H1 (cell line): ENCODE data around the gene SNED1. TPM values are rescaled to one million over a fixed set of nuclear protein-coding genes. Genes with fewer than 3 reads are reported as not detected.

Experiments
- CTCF ChIA-PET: fragments of 300-600 bp; sonication (Branson Sonifier 250); formaldehyde crosslinking; loops from one replicate; lab custom pipeline; 2021; ENCODE audit not compliant: partially characterized antibody; lab: Charles Lee
- POLR2A ChIA-PET: fragments of 300-600 bp; sonication (Branson Sonifier 250); formaldehyde crosslinking; loops from one replicate; lab custom pipeline; 2021; ENCODE audit warnings: inconsistent platforms; ENCODE audit not compliant: partially characterized antibody; lab: Charles Lee
- DNase-seq, 2 experiments: peaks; one replicate each; pipeline versions ENCODE4 v3.0.0 to v3.0.0-alpha.2; 2010 to 2022; ENCODE audit warnings: low spot score in 2 of 2, low read depth in 1 of 2, mixed read lengths in 1 of 2
- FAIRE-seq: peaks from 2 replicates; lab custom pipeline; 2011; peaks lifted over from hg19 to GRCh38; lab: Jason Lieb, UNC
- H2AFZ ChIP-seq: 2 replicates; pipeline ENCODE4 v1.8.1; 2012; ENCODE audit warnings: low read length, inconsistent platforms
- H2AK5ac ChIP-seq: 2 replicates; pipeline ENCODE4 v1.6.1; 2013; ENCODE audit warnings: low read depth, low read length
- H2BK120ac ChIP-seq: replicated peaks from 2 replicates; pipeline ENCODE3; 2013; ENCODE audit warnings: low read depth, low read length, inconsistent platforms
- H2BK12ac ChIP-seq: 2 replicates; pipeline ENCODE4 v1.6.1; 2013; ENCODE audit warnings: low read depth, low read length
- H2BK15ac ChIP-seq: 2 replicates; pipeline ENCODE4 v1.6.1; 2013; ENCODE audit warnings: low read length
- H2BK20ac ChIP-seq: 2 replicates; pipeline ENCODE4 v1.6.1; 2013; ENCODE audit warnings: low read length
- H2BK5ac ChIP-seq: 2 replicates; pipeline ENCODE4 v1.6.1; 2013; ENCODE audit warnings: low read depth, low read length
- H3K14ac ChIP-seq: 2 replicates; pipeline ENCODE4 v1.6.1; 2013; ENCODE audit warnings: inconsistent platforms; ENCODE audit not compliant: insufficient read length
- H3K18ac ChIP-seq: 2 replicates; pipeline ENCODE4 v1.6.1; 2013; ENCODE audit warnings: low read length; ENCODE audit errors: extremely low read depth
- H3K23ac ChIP-seq: 2 replicates; pipeline ENCODE4 v1.6.1; 2013; ENCODE audit warnings: inconsistent platforms; ENCODE audit not compliant: insufficient read length
- H3K23me2 ChIP-seq: 2 replicates; pipeline ENCODE4 v1.6.1; 2013; ENCODE audit warnings: low read depth, low read length
- H3K27ac ChIP-seq: 2 replicates; pipeline ENCODE4 v1.6.1; 2011; ENCODE audit warnings: low read depth, low read length, inconsistent platforms
- H3K27me3 ChIP-seq, 4 experiments: replicated peaks in 1 of 4; 1 replicate in 1 of 4; 2 replicates in 3 of 4; pipeline versions ENCODE4 v1.6.1 to v1.8.1; 2011 to 2013; ENCODE audit warnings: low read length in 3 of 4, mild to moderate bottlenecking in 3 of 4, inconsistent platforms in 2 of 4, mixed read lengths in 2 of 4, moderate library complexity in 1 of 4; ENCODE audit not compliant: control insufficient read depth in 3 of 4, insufficient read depth in 3 of 4; ENCODE audit errors: extremely low read depth in 1 of 4
- H3K36me3 ChIP-seq, 4 experiments: 2 replicates each; pipeline versions ENCODE4 v1.6.1 to v1.8.1; 2011 to 2013; ENCODE audit warnings: mild to moderate bottlenecking in 4 of 4, low read length in 3 of 4, moderate library complexity in 2 of 4, control low read depth in 1 of 4, inconsistent platforms in 1 of 4; ENCODE audit not compliant: insufficient read depth in 4 of 4, control insufficient read depth in 2 of 4
- H3K4ac ChIP-seq: replicated peaks from 2 replicates; pipeline ENCODE3; 2013; ENCODE audit warnings: low read length, low read depth, mixed read lengths, inconsistent platforms; ENCODE audit not compliant: insufficient read length
- H3K4me1 ChIP-seq, 4 experiments: replicated peaks in 1 of 4; 1 replicate in 1 of 4; 2 replicates in 3 of 4; pipeline versions ENCODE4 v1.6.1 to v1.8.1; 2011 to 2013; ENCODE audit warnings: low read length in 3 of 4, inconsistent platforms in 2 of 4, mixed read lengths in 1 of 4; ENCODE audit not compliant: insufficient read depth in 4 of 4, control insufficient read depth in 3 of 4
- H3K4me2 ChIP-seq, 2 experiments: 2 replicates each; pipeline versions ENCODE4 v1.6.1 to v1.8.1; 2011 to 2013; ENCODE audit warnings: low read depth in 2 of 2, low read length in 2 of 2, control low read depth in 1 of 2, inconsistent platforms in 1 of 2, mild to moderate bottlenecking in 1 of 2; ENCODE audit not compliant: insufficient read depth in 1 of 2
- H3K4me3 ChIP-seq, 4 experiments: fragments of 200-600, 300-600 bp in 1 of 4; sonication (generic), shearing (Covaris generic), sonication (Bioruptor Twin) in 1 of 4; 2 replicates each; pipeline versions ENCODE4 v1.5.1 to v1.8.1; 2011 to 2016; ENCODE audit warnings: low read length in 4 of 4, low read depth in 3 of 4, control low read depth in 2 of 4, inconsistent platforms in 2 of 4, mild to moderate bottlenecking in 2 of 4, mixed read lengths in 1 of 4, moderate library complexity in 1 of 4; ENCODE audit not compliant: insufficient read depth in 2 of 4; ENCODE audit errors: extremely low read depth in 1 of 4
- H3K56ac ChIP-seq: replicated peaks from 2 replicates; pipeline ENCODE3; 2013; ENCODE audit warnings: low read depth, mild to moderate bottlenecking, mixed read lengths, low read length, inconsistent platforms; ENCODE audit not compliant: insufficient read length
- H3K79me1 ChIP-seq: 2 replicates; pipeline ENCODE4 v1.6.1; 2013; ENCODE audit warnings: low read depth, low read length, control low read depth
- H3K79me2 ChIP-seq, 2 experiments: 2 replicates each; pipeline versions ENCODE4 v1.6.1 to v1.8.1; 2012 to 2013; ENCODE audit warnings: low read length in 2 of 2, mild to moderate bottlenecking in 2 of 2, inconsistent platforms in 1 of 2; ENCODE audit not compliant: insufficient read depth in 2 of 2, control insufficient read depth in 1 of 2
- H3K9ac ChIP-seq, 4 experiments: replicated peaks in 1 of 4; 1 replicate in 1 of 4; 2 replicates in 3 of 4; pipeline versions ENCODE4 v1.6.1 to v1.8.1; 2011 to 2013; ENCODE audit warnings: low read depth in 3 of 4, low read length in 3 of 4, control low read depth in 2 of 4, mild to moderate bottlenecking in 2 of 4, moderate library complexity in 2 of 4, inconsistent platforms in 1 of 4; ENCODE audit errors: extremely low read depth in 1 of 4
- H3K9me3 ChIP-seq, 2 experiments: 2 replicates each; pipeline versions ENCODE4 v1.6.1 to v1.8.1; 2012 to 2013; ENCODE audit warnings: mild to moderate bottlenecking in 2 of 2, moderate library complexity in 2 of 2, control low read depth in 1 of 2, inconsistent platforms in 1 of 2, low read depth in 1 of 2, low read length in 1 of 2, mixed read lengths in 1 of 2; ENCODE audit not compliant: insufficient read depth in 2 of 2
- H4K20me1 ChIP-seq, 2 experiments: replicated peaks in 1 of 2; 2 replicates each; pipeline versions ENCODE3 to v1.8.1; 2011 to 2013; ENCODE audit warnings: inconsistent platforms in 2 of 2, low read length in 2 of 2, mild to moderate bottlenecking in 1 of 2; ENCODE audit not compliant: insufficient read depth in 2 of 2, control insufficient read depth in 1 of 2
- H4K5ac ChIP-seq: 2 replicates; pipeline ENCODE4 v1.6.1; 2013; ENCODE audit warnings: low read length, low read depth, mixed read lengths, inconsistent platforms; ENCODE audit not compliant: insufficient read length
- H4K8ac ChIP-seq: 2 replicates; pipeline ENCODE4 v1.8.0; 2013; ENCODE audit warnings: mild to moderate bottlenecking, moderate library complexity, low read length, inconsistent platforms; ENCODE audit not compliant: insufficient read depth; ENCODE audit errors: extremely low read depth
- H4K91ac ChIP-seq: replicated peaks from 2 replicates; pipeline ENCODE3; 2013; ENCODE audit warnings: low read length, mixed read lengths, inconsistent platforms; ENCODE audit not compliant: insufficient read length
- CHD2 ChIP-seq: IDR thresholded peaks from 2 replicates; pipeline ENCODE4 v1.6.1; 2012; ENCODE audit warnings: low read length, improper control_type of control experiment
- CREB1 ChIP-seq: IDR thresholded peaks from 2 replicates; pipeline ENCODE4 v1.6.1; 2012; ENCODE audit warnings: inconsistent platforms
- EZH2 ChIP-seq: fragments of 200-600 bp; sonication (generic); IDR thresholded peaks from 2 replicates; pipeline ENCODE4 v1.7.1; 2012; ENCODE audit warnings: low read depth, mild to moderate bottlenecking, moderate library complexity, low read length, inconsistent platforms; ENCODE audit not compliant: severe bottlenecking
- FOSL1 ChIP-seq: IDR thresholded peaks from 2 replicates; pipeline ENCODE4 v1.6.1; 2011; ENCODE audit warnings: mild to moderate bottlenecking, low read depth, low read length, moderate library complexity; ENCODE audit not compliant: insufficient read depth
- KDM5A ChIP-seq: fragments of 200-600 bp; IDR thresholded peaks from 2 replicates; pipeline ENCODE4 v1.7.1; 2012; ENCODE audit warnings: mild to moderate bottlenecking, low read length, inconsistent platforms, mixed read lengths
- POLR2A ChIP-seq, 2 experiments: IDR thresholded peaks; 1 replicate in 1 of 2; 2 replicates in 1 of 2; pipeline ENCODE4 v1.6.1; 2011; ENCODE audit warnings: low read depth in 2 of 2, low read length in 2 of 2, mild to moderate bottlenecking in 2 of 2; ENCODE audit errors: control extremely low read depth in 1 of 2
- RFX5 ChIP-seq: IDR thresholded peaks from 2 replicates; pipeline ENCODE4 v1.6.1; 2011; ENCODE audit warnings: low read depth, low read length, improper control_type of control experiment, borderline replicate concordance
- SAP30 ChIP-seq: fragments of 300-600 bp; sonication (generic); IDR thresholded peaks from 2 replicates; pipeline ENCODE4 v1.7.1; 2012; ENCODE audit warnings: low read length, moderate library complexity, mild to moderate bottlenecking, inconsistent platforms; ENCODE audit not compliant: insufficient read depth, insufficient replicate concordance
- TCF12 ChIP-seq: IDR thresholded peaks from 2 replicates; pipeline ENCODE4 v1.6.1; 2011; ENCODE audit warnings: low read depth, mild to moderate bottlenecking, low read length
- YY1 ChIP-seq: IDR thresholded peaks from 2 replicates; pipeline ENCODE4 v1.6.1; 2011; ENCODE audit warnings: low read depth, mild to moderate bottlenecking, low read length
- ZNF274 ChIP-seq: IDR thresholded peaks from 2 replicates; pipeline ENCODE4 v1.7.0; 2012; ENCODE audit warnings: low read length, borderline replicate concordance; ENCODE audit errors: extremely low read depth
- WGBS, 2 experiments: shearing (Covaris generic) in 1 of 2; methylation state at CpG; one replicate each; pipeline versions ENCODE4 v1.1.6 to v1.1.7; 2013 to 2015; ENCODE audit warnings: low lambda C conversion rate in 2 of 2, mixed read lengths in 2 of 2, inconsistent platforms in 1 of 2, low coverage in 1 of 2, missing lambda C conversion rate in 1 of 2; ENCODE audit not compliant: insufficient replicate concordance in 2 of 2, insufficient coverage in 1 of 2, insufficient read length in 1 of 2; ENCODE audit errors: extremely low coverage in 1 of 2, missing lambda C conversion rate in 1 of 2; 5-methylcytosine and 5-hydroxymethylcytosine counted together
- polyA plus RNA-seq, 7 experiments: library from polyadenylated mRNA; depleted of rRNA in 3 of 7; stranded (reverse) in 5 of 7; unstranded in 2 of 7; fragments of >200 nt in 5 of 7; fragments of 200-250 nt in 2 of 7; gene quantifications; 1 replicate in 5 of 7; 2 replicates in 1 of 7; 4 replicates in 1 of 7; pipeline versions ENCODE4 v1.2.1 to v1.2.3, GENCODE V29; 2011 to 2013; ENCODE audit warnings: missing spikeins in 2 of 7, mixed read lengths in 2 of 7
- total RNA-seq: library from RNA; stranded (reverse); fragmentation: NEBNext Ultra II Directional; extraction: Animal tissue kit (Norgen Biotek cat#: 25700); gene quantifications from 2 replicates; pipeline ENCODE4 v1.2.1, GENCODE V29; 2021
- TF ChIP-seq, protein P1 (sequence below): IDR thresholded peaks from 2 replicates; pipeline ENCODE4 v1.6.1; 2012; ENCODE audit warnings: inconsistent platforms
- TF ChIP-seq, protein P2 (sequence below): IDR thresholded peaks from 2 replicates; pipeline ENCODE4 v1.6.1; 2012; ENCODE audit warnings: low read length, inconsistent platforms

Gene SNED1
- total and polyA plus RNA-seq, 2 of the 8 experiments (the other 6 are each of a cell fraction or from before 2014, with no cell fraction given) = 1.9 TPM

DNA sequence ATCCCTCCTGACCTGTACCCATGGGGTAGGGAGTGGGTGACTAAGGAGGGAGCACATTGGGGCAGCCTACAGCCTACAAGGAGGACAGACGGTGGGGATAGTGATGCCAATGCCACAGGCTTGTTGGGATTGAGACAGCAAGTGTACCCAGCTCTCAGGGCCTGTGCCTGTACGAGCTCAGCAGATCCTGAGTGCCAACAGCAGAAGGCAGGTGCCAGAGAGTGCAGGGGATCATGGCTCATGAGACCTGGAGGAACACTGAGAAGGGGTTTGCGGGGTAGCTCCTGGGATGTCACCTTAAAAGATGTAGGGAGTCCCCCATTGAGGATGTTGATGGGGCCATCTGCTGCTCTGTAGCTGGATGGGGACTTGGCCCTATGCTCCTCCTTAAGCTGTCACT lies 10.3 kb upstream of the SNED1 start:
- H3K56ac ChIP-seq = no peak overlapping the region
- no peak overlapping the region for H3K14ac ChIP-seq
- ChIA-PET POLR2A (no interaction called here), CTCF (interaction anchor here (0.5 to 2.8 kb wide), 6 partner anchors 13 to 144 kb away, joined by 3 to 15 read pairs (median 6); no protein-coding TSS in a partner anchor)
- DNase-seq (no peak), FAIRE-seq (no peak)
- H3K36me3 ChIP-seq = no peaks in the 10 kb centered on the region
- H3K9ac ChIP-seq = no peak overlapping the region
- peaks cover 0 to 2% of the 10 kb centered on the region in 2 experiments for H4K20me1 ChIP-seq
- H2AFZ ChIP-seq = no peak overlapping the region
- H2AK5ac ChIP-seq = no peak overlapping the region
- no peak overlapping the region for H3K23ac ChIP-seq
- WGBS, 2 experiments = 83% methylated on average over 3 of the region's 3 CpGs; no CpG with 5 or more reads in 1 of the 2 experiments
- H3K27ac ChIP-seq = no peak overlapping the region
- H4K5ac ChIP-seq = no peak overlapping the region
- H2BK120ac ChIP-seq = no peak overlapping the region
- H2BK20ac ChIP-seq = no peak overlapping the region
- H3K79me1 ChIP-seq = no peaks in the 10 kb centered on the region
- no peak overlapping the region for H3K4ac ChIP-seq
- H3K9me3 ChIP-seq = peaks cover 6 to 21% of the 10 kb centered on the region in 2 experiments; a peak in 3 of 4 replicates
- peaks cover 0 to 3% (median 0%) of the 10 kb centered on the region in 4 experiments; a peak in 1 of 7 replicates for H3K4me1 ChIP-seq
- no peak overlapping the region for H2BK5ac ChIP-seq
- H3K4me3 ChIP-seq = no peak overlapping the region
- H2BK12ac ChIP-seq = no peak overlapping the region
- H3K4me2 ChIP-seq = no peak overlapping the region
- no peak overlapping the region for H4K8ac ChIP-seq
- H4K91ac ChIP-seq = no peak overlapping the region
- H3K79me2 ChIP-seq = no peaks in the 10 kb centered on the region
- H2BK15ac ChIP-seq = no peak overlapping the region
- H3K23me2 ChIP-seq = peaks cover 2% of the 10 kb centered on the region; the same call in 1 of the 2 replicates
- H3K18ac ChIP-seq = no peak overlapping the region
- no peaks in the 10 kb centered on the region for H3K27me3 ChIP-seq
- TF ChIP-seq YY1 = no peak
- TF ChIP-seq CREB1 = no peak
- no peak for TF ChIP-seq POLR2A (IDR thresholded peaks at IDR 0.05; ENCODE audit: control extremely low read depth in 1 of 2, low read depth in 2 of 2, low read length in 2 of 2)
- TF ChIP-seq ZNF274 = no peak
- TF ChIP-seq, protein P1, sequence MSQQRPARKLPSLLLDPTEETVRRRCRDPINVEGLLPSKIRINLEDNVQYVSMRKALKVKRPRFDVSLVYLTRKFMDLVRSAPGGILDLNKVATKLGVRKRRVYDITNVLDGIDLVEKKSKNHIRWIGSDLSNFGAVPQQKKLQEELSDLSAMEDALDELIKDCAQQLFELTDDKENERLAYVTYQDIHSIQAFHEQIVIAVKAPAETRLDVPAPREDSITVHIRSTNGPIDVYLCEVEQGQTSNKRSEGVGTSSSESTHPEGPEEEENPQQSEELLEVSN = no peak
- TF ChIP-seq CHD2 = no peak
- no peak for TF ChIP-seq FOSL1
- TF ChIP-seq, protein P2, sequence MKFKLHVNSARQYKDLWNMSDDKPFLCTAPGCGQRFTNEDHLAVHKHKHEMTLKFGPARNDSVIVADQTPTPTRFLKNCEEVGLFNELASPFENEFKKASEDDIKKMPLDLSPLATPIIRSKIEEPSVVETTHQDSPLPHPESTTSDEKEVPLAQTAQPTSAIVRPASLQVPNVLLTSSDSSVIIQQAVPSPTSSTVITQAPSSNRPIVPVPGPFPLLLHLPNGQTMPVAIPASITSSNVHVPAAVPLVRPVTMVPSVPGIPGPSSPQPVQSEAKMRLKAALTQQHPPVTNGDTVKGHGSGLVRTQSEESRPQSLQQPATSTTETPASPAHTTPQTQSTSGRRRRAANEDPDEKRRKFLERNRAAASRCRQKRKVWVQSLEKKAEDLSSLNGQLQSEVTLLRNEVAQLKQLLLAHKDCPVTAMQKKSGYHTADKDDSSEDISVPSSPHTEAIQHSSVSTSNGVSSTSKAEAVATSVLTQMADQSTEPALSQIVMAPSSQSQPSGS = no peak
- no peak for TF ChIP-seq RFX5
- TF ChIP-seq KDM5A = no peak
- no peak for TF ChIP-seq EZH2
- no peak for TF ChIP-seq SAP30
- TF ChIP-seq TCF12 = no peak
